Activated T-helper 2 cell treated with anti-CD3 and anti-CD28 coated beads, Interferon-gamma antibody, Interleukin-2, Interleukin-4, amounts not matched to agents 10 μg/mL and 5 μg/mL and 100 μg/mL, durations not matched to agents 14 hours and 24 hours and 36 hours (primary cell): Measurements from ENCODE around the gene DSCAM. TPM values are rescaled to one million over a fixed set of nuclear protein-coding genes. Genes with fewer than 3 reads are reported as not detected.
"Not testable (repeated sequence)": the region's sequence is repeated elsewhere in the genome, so short reads cannot be mapped to it uniquely, and the experiment has no call there.

Source experiments
- DNase-seq: peaks from one replicate; pipeline ENCODE4 v3.0.0; 2021; ENCODE audit warnings: low spot score
- H3K27ac Mint-ChIP-seq: one replicate; pipeline ENCODE4 v1.8.0; 2021; ENCODE audit warnings: mixed read lengths
- H3K27me3 Mint-ChIP-seq: one replicate; pipeline ENCODE4 v1.8.0; 2021; ENCODE audit warnings: low read depth, mixed read lengths
- H3K36me3 Mint-ChIP-seq: one replicate; pipeline ENCODE4 v1.8.0; 2021; ENCODE audit warnings: low read depth, mixed read lengths
- H3K4me1 Mint-ChIP-seq: one replicate; pipeline ENCODE4 v1.8.0; 2021; ENCODE audit warnings: low read depth, mixed read lengths
- H3K4me3 Mint-ChIP-seq: one replicate; pipeline ENCODE4 v1.8.0; 2021; ENCODE audit warnings: low read depth, mild to moderate bottlenecking, moderate library complexity, mixed read lengths
- H3K9me3 Mint-ChIP-seq: one replicate; pipeline ENCODE4 v1.8.0; 2021; ENCODE audit warnings: mixed read lengths
- intact Hi-C: fragments of 100-400 bp; cut with micrococcal nuclease; formaldehyde crosslinking; loops from one replicate; pipeline ENCODE4 v1.15.1; 2023
- total RNA-seq: library from RNA; stranded (reverse); gene quantifications from 2 replicates; pipeline ENCODE4 v1.2.3, GENCODE V29; 2022

DSCAM gene
- total RNA-seq, 1 donor from 2014 or later = not detected

GRCh38 chr21:40052276-40052675 is 794.7 kb downstream of the DSCAM start:
- Mint-ChIP-seq H3K4me1 (no peaks in the 10 kb centered on the region), H3K36me3 (no peaks in the 10 kb centered on the region), H3K27ac (no peak overlapping the region), H3K9me3 (peaks cover 12% of the 10 kb centered on the region), H3K27me3 (no peaks in the 10 kb centered on the region), H3K4me3 (no peak overlapping the region)
- no peak for DNase-seq
- intact Hi-C loops = no loop called here

- H3K27me3 Mint-ChIP-seq = no peaks in the 10 kb centered on the region
- intact Hi-C loops = no loop called here
- no peaks in the 10 kb centered on the region for H3K36me3 Mint-ChIP-seq
Observed at GRCh38 chr21:40051801-40052200, 795.2 kb downstream of the DSCAM start.

GRCh38 chr21:40049931-40050290 is 797.0 kb downstream of the DSCAM start:
- no peak for DNase-seq
- no peaks in the 10 kb centered on the region for H3K4me1 Mint-ChIP-seq
- no peak overlapping the region for H3K27ac Mint-ChIP-seq
- intact Hi-C loops = no loop called here
- no peaks in the 10 kb centered on the region for H3K36me3 Mint-ChIP-seq
- H3K27me3 Mint-ChIP-seq = no peaks in the 10 kb centered on the region
- no peak overlapping the region for H3K4me3 Mint-ChIP-seq
- peaks cover 12% of the 10 kb centered on the region for H3K9me3 Mint-ChIP-seq

More at GRCh38 chr21:40051801-40052200, 795.2 kb downstream of the DSCAM start:
- Mint-ChIP-seq H3K4me1 (no peaks in the 10 kb centered on the region), H3K27ac (no peak overlapping the region), H3K4me3 (no peak overlapping the region), H3K9me3 (peaks cover 12% of the 10 kb centered on the region)
- no peak for DNase-seq

- H3K27me3 Mint-ChIP-seq = no peaks in the 10 kb centered on the region
- no peaks in the 10 kb centered on the region for H3K36me3 Mint-ChIP-seq
- H3K27ac Mint-ChIP-seq = no peak overlapping the region
- intact Hi-C loops = no loop called here
- H3K4me1 Mint-ChIP-seq = no peaks in the 10 kb centered on the region
- no peak overlapping the region for H3K4me3 Mint-ChIP-seq
- H3K9me3 Mint-ChIP-seq = peaks cover 15% of the 10 kb centered on the region
- no peak for DNase-seq
Observed at GRCh38 chr21:40049031-40049930, 797.7 kb downstream of the DSCAM start.

- DNase-seq = no peak
- H3K4me1 Mint-ChIP-seq = no peaks in the 10 kb centered on the region
- no peaks in the 10 kb centered on the region for H3K27me3 Mint-ChIP-seq
- H3K9me3 Mint-ChIP-seq = peaks cover 16% of the 10 kb centered on the region
- H3K4me3 Mint-ChIP-seq = no peak overlapping the region
- no peaks in the 10 kb centered on the region for H3K36me3 Mint-ChIP-seq
- intact Hi-C loops = no loop called here
- no peak overlapping the region for H3K27ac Mint-ChIP-seq
Observed at GRCh38 chr21:40047993-40048730, 798.8 kb downstream of the DSCAM start.

GRCh38 chr21:40047211-40047610 is 799.7 kb downstream of the DSCAM start:
- H3K9me3 Mint-ChIP-seq = peaks cover 16% of the 10 kb centered on the region
- H3K4me1 Mint-ChIP-seq = no peaks in the 10 kb centered on the region
- H3K27ac Mint-ChIP-seq = no peak overlapping the region
- intact Hi-C loops = no loop called here
- no peaks in the 10 kb centered on the region for H3K27me3 Mint-ChIP-seq
- no peaks in the 10 kb centered on the region for H3K36me3 Mint-ChIP-seq
- no peak overlapping the region for H3K4me3 Mint-ChIP-seq
- DNase-seq = no peak

- Mint-ChIP-seq H3K9me3 (peaks cover 16% of the 10 kb centered on the region), H3K36me3 (no peaks in the 10 kb centered on the region), H3K27ac (no peak overlapping the region), H3K4me3 (no peak overlapping the region), H3K4me1 (no peaks in the 10 kb centered on the region), H3K27me3 (no peaks in the 10 kb centered on the region)
- DNase-seq = no peak
- intact Hi-C loops = no loop called here
Observed at GRCh38 chr21:40043866-40044265, 803.1 kb downstream of the DSCAM start.

GRCh38 chr21:40043423-40043822 is 803.5 kb downstream of the DSCAM start:
- H3K27ac Mint-ChIP-seq = no peak overlapping the region
- intact Hi-C loops = no loop called here
- H3K4me1 Mint-ChIP-seq = no peaks in the 10 kb centered on the region
- H3K27me3 Mint-ChIP-seq = no peaks in the 10 kb centered on the region
- H3K4me3 Mint-ChIP-seq = no peak overlapping the region
- no peaks in the 10 kb centered on the region for H3K36me3 Mint-ChIP-seq
- H3K9me3 Mint-ChIP-seq = peaks cover 16% of the 10 kb centered on the region
- no peak for DNase-seq

GRCh38 chr21:40041446-40041845 is 805.5 kb downstream of the DSCAM start:
- Mint-ChIP-seq H3K4me3 (no peak overlapping the region), H3K36me3 (no peaks in the 10 kb centered on the region), H3K27ac (no peak overlapping the region), H3K4me1 (no peaks in the 10 kb centered on the region), H3K27me3 (no peaks in the 10 kb centered on the region), H3K9me3 (peaks cover 8% of the 10 kb centered on the region)
- intact Hi-C loops = no loop called here
- no peak for DNase-seq

- H3K4me1 Mint-ChIP-seq, intact Hi-C loops, H3K36me3 Mint-ChIP-seq, H3K27ac Mint-ChIP-seq, DNase-seq, H3K4me3 Mint-ChIP-seq, H3K27me3 Mint-ChIP-seq: not testable (repeated sequence)
- peaks cover 36% of the 10 kb centered on the region for H3K9me3 Mint-ChIP-seq
Observed at GRCh38 chr21:40033156-40033782, 813.7 kb downstream of the DSCAM start.

GRCh38 chr21:40029888-40030287 is 817.1 kb downstream of the DSCAM start:
- Mint-ChIP-seq H3K9me3 (peaks cover 36% of the 10 kb centered on the region), H3K4me1 (no peaks in the 10 kb centered on the region), H3K4me3 (no peak overlapping the region), H3K36me3 (no peaks in the 10 kb centered on the region), H3K27me3 (no peaks in the 10 kb centered on the region), H3K27ac (no peak overlapping the region)
- intact Hi-C loops = no loop called here
- no peak for DNase-seq

GRCh38 chr21:40028393-40028792 is 818.6 kb downstream of the DSCAM start:
- intact Hi-C loops, H3K27me3 Mint-ChIP-seq, H3K27ac Mint-ChIP-seq, DNase-seq, H3K4me3 Mint-ChIP-seq, H3K36me3 Mint-ChIP-seq, H3K4me1 Mint-ChIP-seq: not testable (repeated sequence)
- peaks cover 36% of the 10 kb centered on the region for H3K9me3 Mint-ChIP-seq
